Skeletal muscle cell (primary cell): ENCODE data around the gene ZG16.
"Not testable (repeated sequence)": the region's sequence is repeated elsewhere in the genome, so short reads cannot be mapped to it uniquely, and the experiment has no call there.

Source experiments
- DNase-seq: peaks from one replicate; pipeline ENCODE4 v3.0.0-alpha.2; 2010; ENCODE audit warnings: low read depth
- H3K4me3 ChIP-seq: 2 replicates; pipeline ENCODE4 v1.5.1; 2011; ENCODE audit warnings: low read depth, mild to moderate bottlenecking, control low read depth, low read length, moderate library complexity

ZG16 gene, protein sequence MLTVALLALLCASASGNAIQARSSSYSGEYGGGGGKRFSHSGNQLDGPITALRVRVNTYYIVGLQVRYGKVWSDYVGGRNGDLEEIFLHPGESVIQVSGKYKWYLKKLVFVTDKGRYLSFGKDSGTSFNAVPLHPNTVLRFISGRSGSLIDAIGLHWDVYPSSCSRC

GRCh38 chr16:29777576-29778350 lies at the start of gene ZG16:
ZG16 (plus strand) TSS chr16:29778256; CDS start chr16:29779267, 1,011 bp downstream.
- no peak within 1 kb of the TSS for H3K4me3 ChIP-seq
- no peak for DNase-seq

GRCh38 chr16:29729116-29729521 lies 48.9 kb upstream of the ZG16 start:
- H3K4me3 ChIP-seq: no peak overlapping the region
- no peak for DNase-seq

GRCh38 chr16:29730649-29731048 lies 47.4 kb upstream of the ZG16 start:
- DNase-seq: no peak

DNA sequence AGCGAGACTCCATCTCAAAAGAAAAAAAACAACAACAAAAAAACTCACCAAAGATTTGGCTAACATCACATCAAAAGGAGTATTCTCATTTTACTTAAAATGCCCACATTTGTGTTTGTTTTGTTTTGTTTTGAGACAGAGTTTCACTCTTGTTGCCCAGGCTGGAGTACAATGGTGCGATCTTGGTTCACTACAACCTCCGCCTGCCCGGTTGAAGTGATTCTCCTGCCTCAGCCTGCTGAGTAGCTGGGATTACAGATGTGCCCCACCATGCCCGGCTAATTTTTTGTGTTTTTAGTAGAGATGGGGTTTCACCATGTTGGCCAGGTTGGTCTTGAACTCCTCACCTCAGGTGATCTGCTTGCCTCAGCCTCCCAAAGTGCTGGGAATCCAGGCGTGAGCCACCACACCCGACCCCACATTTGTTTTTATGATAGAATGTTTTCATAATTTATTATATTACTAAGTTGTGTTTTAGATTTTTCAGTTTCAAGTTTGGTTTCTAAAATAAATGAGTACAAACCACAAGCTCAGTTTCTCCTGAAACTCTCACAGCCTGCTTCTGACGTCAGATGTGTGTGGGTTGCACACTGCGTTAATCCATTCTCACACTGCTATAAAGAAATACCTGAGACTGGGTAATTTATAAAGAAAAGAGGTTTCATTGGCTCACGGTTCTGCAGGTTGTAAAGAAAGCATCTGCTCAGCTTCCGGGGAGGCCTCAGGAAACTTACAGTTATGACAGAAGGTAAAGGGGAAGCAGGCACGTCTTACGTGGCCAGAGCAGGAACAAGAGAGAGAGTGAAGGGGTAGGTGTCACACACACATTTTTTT lies 46.1 kb upstream of the ZG16 start:
- DNase-seq: not testable (repeated sequence)

More at GRCh38 chr16:29730649-29731048, 47.4 kb upstream of the ZG16 start:
- no peak overlapping the region for H3K4me3 ChIP-seq

DNA sequence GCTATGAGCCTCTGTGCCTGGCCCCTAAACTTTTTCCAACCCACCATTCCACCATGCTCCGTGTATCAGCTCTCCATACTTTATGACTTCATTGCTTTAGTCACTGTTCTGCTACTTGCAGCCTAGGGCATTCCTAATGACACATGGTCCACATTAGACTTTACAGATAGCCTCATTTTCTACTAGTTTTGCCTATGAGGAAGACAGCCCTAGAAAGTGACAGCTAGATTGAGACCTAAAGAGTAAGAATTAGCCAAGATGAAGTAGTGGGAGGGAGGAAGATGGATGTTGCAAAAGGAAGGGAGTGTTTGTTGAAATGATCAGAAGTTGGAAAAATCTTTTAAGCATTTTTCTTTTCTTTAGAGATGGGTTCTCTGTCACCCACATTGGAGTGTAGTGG lies 43.3 kb upstream of the ZG16 start:
- H3K4me3 ChIP-seq: no peak overlapping the region
- DNase-seq: no peak

More for the DNA sequence above, 46.1 kb upstream of the ZG16 start:
- H3K4me3 ChIP-seq: not testable (repeated sequence)

DNA sequence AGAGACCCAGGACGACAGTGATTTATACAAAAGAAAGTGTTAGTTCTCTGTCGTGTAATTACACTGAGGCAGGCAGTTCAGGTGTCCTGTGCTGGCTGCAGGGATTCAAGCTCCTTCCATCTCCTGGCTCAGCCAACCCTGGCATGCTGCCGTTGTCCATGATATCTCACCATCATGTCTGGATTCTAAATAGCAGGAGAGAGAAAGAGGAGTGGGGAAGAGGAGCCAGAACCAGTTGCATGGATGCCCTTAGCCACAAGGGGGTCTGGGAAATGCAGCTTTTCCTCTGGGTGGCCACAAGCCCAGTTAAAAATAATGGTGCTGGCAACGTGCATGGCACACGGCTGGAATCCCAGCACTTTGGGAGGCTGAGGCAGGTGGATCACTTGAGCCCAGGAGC lies 41.9 kb upstream of the ZG16 start:
- no peak overlapping the region for H3K4me3 ChIP-seq
- DNase-seq: no peak

DNA sequence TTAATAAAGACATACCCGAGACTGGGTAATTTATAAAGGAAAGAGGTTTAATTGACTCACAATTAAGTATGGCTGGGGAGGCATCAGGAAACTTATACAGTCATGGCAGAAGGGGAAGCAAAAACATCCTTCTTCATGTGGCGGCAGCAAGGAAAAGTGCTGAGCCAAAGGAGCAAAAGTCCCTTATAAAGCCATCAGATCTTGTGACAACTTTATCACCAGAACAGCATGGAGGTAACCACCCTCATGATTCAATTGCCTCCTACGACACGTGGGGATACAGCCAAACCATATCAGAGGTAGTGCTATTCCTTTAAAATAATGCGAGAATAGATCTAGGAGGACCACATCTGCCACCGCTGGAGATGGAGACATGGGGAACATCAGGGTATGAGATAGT lies 41.3 kb upstream of the ZG16 start:
- no peak for DNase-seq
- H3K4me3 ChIP-seq: no peak overlapping the region

- H3K4me3 ChIP-seq: no peak overlapping the region
- no peak for DNase-seq
Measured at GRCh38 chr16:29737713-29738112, 40.3 kb upstream of the ZG16 start.

DNA sequence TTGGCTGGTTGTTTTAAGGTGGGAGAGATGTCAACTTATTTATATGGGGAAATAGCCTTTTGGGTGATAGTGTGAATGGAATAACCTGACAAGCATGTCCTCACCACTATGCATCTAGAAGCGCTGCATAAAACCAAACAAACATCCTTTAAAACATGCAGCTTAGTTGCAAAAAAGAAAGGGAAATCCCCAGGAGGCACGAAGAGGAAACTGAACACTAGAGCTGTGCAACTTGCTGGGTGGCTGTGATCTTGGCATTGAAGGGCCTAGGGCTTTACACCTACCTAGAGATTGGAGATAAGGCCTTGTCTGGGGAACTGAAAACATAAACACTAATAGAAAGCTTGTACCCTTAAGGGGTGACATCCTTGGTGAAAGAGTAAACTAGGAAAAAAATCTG lies 39.5 kb upstream of the ZG16 start:
- no peak for DNase-seq
- H3K4me3 ChIP-seq: no peak overlapping the region

DNA sequence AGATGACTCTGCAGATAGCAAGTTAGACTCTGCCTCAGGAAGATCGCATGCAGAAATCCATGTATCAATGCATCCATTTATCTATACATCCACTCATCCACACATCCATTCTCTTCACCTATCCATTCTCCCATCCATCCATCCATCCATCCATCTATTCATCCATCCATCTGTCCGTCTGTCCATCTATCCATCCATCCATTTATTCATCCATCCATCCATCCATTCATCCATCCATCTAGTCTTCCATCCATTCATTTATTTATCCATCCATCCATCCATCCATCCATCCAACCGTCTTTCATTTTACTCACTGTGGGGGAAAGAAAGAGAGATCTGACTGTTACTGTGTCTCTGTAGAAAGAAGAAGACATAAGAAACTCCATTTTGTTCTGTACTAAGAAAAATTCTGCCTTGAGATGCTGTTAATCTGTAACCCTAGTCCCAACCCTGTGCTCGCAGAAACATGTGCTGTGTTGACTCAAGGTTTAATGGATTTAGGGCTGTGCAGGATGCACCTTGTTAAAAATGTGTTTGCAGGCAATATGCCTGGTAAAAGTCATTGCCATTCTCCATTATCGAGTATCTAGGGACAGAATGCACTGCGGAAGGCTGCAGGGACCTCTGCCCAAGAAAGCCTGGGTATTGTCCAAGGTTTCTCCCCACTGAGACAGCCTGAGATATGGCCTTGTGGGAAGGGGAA lies 38.0 kb upstream of the ZG16 start:
- not testable (repeated sequence) for H3K4me3 ChIP-seq, DNase-seq

GRCh38 chr16:29740630-29741015 lies 37.4 kb upstream of the ZG16 start:
- H3K4me3 ChIP-seq, DNase-seq: not testable (repeated sequence)

DNA sequence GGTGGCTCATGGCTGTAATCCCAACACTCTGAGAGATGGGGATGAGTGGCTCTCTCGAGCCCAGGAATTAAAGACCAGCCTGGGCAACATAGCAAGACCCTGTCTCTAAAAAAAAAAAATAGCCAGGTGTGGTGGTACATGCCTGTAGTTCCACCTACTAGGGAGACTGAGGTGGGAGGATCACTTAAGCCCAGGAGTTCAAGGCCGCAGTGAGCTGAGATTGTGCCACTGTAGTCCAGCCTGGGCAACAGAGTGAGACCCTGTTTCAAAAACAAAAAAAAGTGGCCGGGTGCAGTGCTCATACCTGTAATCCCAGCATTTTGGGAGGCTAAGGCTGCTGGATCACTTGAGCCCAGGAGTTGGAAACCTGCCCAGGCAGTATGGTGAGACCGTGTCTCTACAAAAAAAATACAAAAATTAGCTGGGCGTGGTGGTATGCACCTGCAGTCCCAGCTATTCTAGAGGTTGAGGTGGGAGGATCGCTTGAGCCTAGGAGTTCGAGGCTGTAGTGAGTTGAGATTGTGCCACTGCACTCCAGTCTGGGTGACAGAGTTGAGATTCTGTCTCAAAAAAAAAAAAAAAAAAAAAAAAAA lies 35.3 kb upstream of the ZG16 start:
- H3K4me3 ChIP-seq: no peak overlapping the region
- DNase-seq: no peak

GRCh38 chr16:29743475-29743826 lies 34.6 kb upstream of the ZG16 start:
- no peak overlapping the region for H3K4me3 ChIP-seq

DNA sequence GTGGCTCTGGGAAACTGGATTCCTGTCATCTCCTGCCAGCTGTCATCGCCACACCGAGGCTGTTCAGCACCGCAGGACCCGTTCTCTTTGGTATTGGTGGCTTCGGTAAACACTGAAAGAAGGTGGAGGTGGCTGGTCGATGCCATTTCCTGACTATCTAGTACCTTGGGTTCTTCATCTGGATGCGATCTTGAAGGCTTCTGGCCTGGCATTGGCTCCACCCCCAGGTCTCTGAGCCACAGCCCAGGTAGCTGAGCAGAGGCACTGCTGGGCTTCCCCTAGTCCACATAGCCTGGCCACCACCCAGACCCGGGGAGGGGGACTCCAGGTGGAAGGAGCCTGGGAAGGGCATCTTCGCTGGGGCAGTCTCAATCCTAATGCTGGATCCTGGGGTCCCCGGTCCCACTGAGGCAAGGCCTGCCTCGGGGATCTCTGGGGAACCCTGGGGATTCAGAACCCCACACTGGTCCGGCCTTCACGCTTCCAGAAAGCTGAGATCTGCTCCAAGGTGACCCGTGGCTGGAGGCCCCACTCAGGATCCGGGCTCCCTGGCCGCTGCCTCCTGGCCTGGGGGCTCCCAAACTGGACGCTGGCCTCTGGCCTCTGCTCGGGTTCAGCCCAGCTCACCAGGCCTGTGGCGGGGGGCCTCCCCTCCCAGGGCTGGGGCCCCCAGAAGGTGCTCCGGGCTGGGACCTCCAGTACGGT lies 34.1 kb upstream of the ZG16 start:
- no peak overlapping the region for H3K4me3 ChIP-seq

More at GRCh38 chr16:29743475-29743826, 34.6 kb upstream of the ZG16 start:
- no peak for DNase-seq

DNA sequence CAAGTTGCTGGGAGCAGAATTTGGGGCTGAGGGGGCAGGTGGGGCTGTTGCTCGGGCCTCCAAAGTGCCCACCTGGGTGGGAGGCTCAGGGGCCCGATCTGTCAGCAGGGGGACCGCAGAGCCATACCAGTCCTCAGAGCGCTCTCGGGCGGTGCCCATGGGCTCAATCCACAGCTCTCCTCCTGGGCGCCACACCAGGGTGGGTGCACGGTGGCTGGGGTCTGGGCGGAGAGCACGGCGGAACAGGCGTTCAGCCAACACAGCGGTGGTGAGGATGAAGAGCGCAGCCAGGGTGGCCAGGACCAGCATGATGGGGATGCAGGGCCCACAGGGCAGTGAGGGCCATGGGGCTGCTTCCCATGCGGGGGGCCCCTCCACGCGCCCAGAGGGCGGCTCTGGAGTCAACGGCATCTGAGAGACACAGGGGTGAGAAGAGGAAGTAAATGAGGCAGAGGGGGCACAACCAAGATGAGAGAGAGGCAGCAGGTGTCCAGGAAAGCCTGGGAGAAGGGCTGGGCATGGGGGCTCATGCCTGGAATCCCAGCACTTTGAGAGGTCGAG lies 33.4 kb upstream of the ZG16 start:
- H3K4me3 ChIP-seq: no peak overlapping the region

More for the DNA sequence above, 34.1 kb upstream of the ZG16 start:
- DNase-seq: no peak

GRCh38 chr16:29745121-29745852 lies 32.8 kb upstream of the ZG16 start:
- no peak for DNase-seq
- no peak overlapping the region for H3K4me3 ChIP-seq

More for the DNA sequence above, 33.4 kb upstream of the ZG16 start:
- DNase-seq: no peak

DNA sequence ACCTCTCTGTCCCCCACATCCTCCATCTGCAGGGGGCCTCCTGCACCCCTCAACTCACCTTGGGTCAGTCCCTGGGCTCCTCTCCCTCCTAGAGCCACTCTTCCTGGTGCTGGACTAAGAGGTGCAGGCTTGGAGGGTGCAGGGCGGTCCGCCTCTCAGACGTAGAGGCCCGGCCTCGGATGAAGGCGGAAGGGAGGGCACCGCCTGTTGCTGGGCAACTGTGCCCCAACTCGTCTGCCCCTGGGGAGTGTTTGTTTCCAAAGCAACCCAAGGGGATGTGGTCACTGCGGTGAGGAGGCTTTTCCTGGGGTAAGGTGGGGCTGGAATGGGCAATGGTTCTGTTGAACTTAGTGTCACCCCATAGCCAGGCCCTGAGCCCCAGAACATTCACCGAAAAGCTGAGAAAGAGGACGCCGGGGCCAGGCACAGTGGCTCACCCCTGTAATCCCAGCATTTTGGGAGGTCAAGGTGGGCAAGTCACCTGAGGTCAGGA lies 32.2 kb upstream of the ZG16 start, which contains the start of gene C16orf54:
Gene C16orf54, minus strand, starts transcription at position 138 of the 493 bp plus-strand sequence. CDS start 1,039 bp downstream, outside the sequence.
- DNase-seq: no peak
- H3K4me3 ChIP-seq: no peak within 1 kb of the TSS
